ENCODE measurements around the gene DOCK9.

GRCh38 chr13:98942997-98943396 is 34.9 kb downstream of the DOCK9 start:
- TF ChIP-seq CTCF (IDR thresholded peaks at IDR 0.05): no peak
- no peak for TF ChIP-seq POLR2A (IDR thresholded peaks at IDR 0.05)

Measured in ovary (tissue), 3 donors.